Neural crest cell (in vitro differentiated cells): Measurements from ENCODE around the gene B4GALT2. TPM values are rescaled to one million over a fixed set of nuclear protein-coding genes. Genes with fewer than 3 reads are reported as not detected.
A peak's percentile ranks its signal among the peaks of the same experiment; 100 is the strongest.

Experiments used
- DNase-seq: peaks from one replicate; pipeline ENCODE4 v3.0.0; 2021; ENCODE audit warnings: low read depth, mixed read lengths, low spot score
- H3K27ac Mint-ChIP-seq: one replicate; pipeline ENCODE4 v1.8.0; 2021; ENCODE audit warnings: mild to moderate bottlenecking, mixed read lengths; ENCODE audit not compliant: unreplicated experiment
- H3K27me3 Mint-ChIP-seq: 2 replicates; pipeline ENCODE4 v1.8.0; 2021; ENCODE audit warnings: low read depth, mild to moderate bottlenecking, mixed read lengths
- H3K36me3 Mint-ChIP-seq: 2 replicates; pipeline ENCODE4 v1.8.0; 2021; ENCODE audit warnings: low read depth, mild to moderate bottlenecking, mixed read lengths
- H3K4me1 Mint-ChIP-seq: 2 replicates; pipeline ENCODE4 v1.8.0; 2021; ENCODE audit warnings: mixed read lengths
- H3K4me3 Mint-ChIP-seq: one replicate; pipeline ENCODE4 v1.8.0; 2021; ENCODE audit warnings: mild to moderate bottlenecking, mixed read lengths
- H3K9me3 Mint-ChIP-seq: 2 replicates; pipeline ENCODE4 v1.8.0; 2021; ENCODE audit warnings: mixed read lengths
- total RNA-seq: library from RNA; stranded (reverse); gene quantifications from 2 replicates; pipeline ENCODE4 v1.2.1, GENCODE V29; 2021
- TF ChIP-seq, protein P1 (sequence below): fragments of 200-600 bp; sonication (generic); conservative IDR thresholded peaks from 2 replicates; pipeline ENCODE4 v1.5.0; 2021; ENCODE audit warnings: antibody characterized with exemption, mild to moderate bottlenecking

B4GALT2 gene
- total RNA-seq, 1 donor from 2014 or later: 88.7 TPM

DNA sequence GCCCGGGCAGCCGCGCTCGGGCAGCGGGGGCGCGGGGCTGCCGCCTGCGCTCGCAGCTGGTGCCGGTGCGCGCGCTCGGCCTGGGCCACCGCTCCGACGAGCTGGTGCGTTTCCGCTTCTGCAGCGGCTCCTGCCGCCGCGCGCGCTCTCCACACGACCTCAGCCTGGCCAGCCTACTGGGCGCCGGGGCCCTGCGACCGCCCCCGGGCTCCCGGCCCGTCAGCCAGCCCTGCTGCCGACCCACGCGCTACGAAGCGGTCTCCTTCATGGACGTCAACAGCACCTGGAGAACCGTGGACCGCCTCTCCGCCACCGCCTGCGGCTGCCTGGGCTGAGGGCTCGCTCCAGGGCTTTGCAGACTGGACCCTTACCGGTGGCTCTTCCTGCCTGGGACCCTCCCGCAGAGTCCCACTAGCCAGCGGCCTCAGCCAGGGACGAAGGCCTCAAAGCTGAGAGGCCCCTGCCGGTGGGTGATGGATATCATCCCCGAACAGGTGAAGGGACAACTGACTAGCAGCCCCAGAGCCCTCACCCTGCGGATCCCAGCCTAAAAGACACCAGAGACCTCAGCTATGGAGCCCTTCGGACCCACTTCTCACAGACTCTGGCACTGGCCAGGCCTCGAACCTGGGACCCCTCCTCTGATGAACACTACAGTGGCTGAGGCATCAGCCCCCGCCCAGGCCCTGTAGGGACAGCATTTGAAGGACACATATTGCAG is 42.4 kb upstream of the B4GALT2 start:
- H3K27me3 Mint-ChIP-seq: peaks cover 59% of the 10 kb centered on the region
- peaks cover 16% of the 10 kb centered on the region for H3K4me1 Mint-ChIP-seq
- H3K4me3 Mint-ChIP-seq: peak overlapping the region; percentile 81
- H3K9me3 Mint-ChIP-seq: no peaks in the 10 kb centered on the region
- DNase-seq: peak; percentile 34
- H3K36me3 Mint-ChIP-seq: no peaks in the 10 kb centered on the region
- TF ChIP-seq, protein P1, sequence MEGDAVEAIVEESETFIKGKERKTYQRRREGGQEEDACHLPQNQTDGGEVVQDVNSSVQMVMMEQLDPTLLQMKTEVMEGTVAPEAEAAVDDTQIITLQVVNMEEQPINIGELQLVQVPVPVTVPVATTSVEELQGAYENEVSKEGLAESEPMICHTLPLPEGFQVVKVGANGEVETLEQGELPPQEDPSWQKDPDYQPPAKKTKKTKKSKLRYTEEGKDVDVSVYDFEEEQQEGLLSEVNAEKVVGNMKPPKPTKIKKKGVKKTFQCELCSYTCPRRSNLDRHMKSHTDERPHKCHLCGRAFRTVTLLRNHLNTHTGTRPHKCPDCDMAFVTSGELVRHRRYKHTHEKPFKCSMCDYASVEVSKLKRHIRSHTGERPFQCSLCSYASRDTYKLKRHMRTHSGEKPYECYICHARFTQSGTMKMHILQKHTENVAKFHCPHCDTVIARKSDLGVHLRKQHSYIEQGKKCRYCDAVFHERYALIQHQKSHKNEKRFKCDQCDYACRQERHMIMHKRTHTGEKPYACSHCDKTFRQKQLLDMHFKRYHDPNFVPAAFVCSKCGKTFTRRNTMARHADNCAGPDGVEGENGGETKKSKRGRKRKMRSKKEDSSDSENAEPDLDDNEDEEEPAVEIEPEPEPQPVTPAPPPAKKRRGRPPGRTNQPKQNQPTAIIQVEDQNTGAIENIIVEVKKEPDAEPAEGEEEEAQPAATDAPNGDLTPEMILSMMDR: peak; percentile 42
- no peak overlapping the region for H3K27ac Mint-ChIP-seq

DNA sequence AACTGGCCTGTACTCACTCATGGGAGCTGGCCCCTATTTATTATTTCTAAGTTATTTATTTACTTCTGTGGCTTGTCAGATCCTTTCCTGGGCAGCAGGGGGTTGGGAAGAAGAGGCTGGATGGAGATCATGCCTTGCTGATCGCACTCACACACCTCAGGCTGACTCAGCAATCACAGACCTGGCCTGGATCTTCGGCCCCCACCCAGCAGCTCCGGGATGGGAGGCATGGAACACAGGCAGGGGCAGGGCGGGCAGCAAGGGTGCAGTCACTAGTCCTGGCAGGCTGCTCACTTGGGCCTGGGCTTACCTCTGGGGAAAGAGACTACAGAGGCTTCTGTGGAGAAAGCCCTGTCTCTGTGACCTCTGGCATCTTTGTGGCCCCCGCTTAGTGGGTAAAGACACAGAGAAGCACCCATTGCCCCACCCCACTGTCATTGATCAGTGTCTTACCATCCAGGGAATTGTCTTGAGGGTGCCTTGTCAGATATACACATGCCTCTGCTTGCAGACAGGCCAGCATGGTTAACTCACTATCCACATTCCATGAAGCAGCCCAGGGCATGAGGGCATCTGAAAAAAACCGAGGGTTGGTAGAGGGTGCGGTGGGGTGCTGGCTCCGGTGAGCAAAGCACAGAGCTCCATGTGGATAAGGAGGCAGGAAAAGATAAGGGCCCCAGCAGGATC is 41.7 kb upstream of the B4GALT2 start:
- TF ChIP-seq, protein P1: no peak

DNA sequence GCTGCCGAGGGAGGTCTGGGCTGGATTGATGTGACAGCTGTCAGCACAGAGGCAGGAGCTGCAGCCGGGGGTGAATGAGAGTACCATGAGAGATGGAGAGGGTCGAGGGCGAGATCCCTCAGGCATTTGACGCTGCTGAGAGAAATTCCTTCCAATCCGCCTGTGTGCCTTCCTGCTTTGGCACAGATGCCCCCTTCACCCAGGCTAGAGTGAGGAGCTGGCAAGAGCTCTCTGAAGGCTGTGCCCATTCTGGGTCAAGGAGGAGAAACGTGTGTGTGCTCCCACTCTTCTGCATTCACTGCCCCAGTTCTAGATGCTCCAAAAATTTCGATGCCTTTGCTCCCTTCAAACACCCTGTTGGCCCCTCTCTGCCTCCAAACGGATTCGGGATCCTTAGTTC is 40.6 kb upstream of the B4GALT2 start:
- TF ChIP-seq, protein P1: no peak
- Mint-ChIP-seq H3K27me3 (peaks cover 44% of the 10 kb centered on the region), H3K27ac (peak overlapping the region; percentile 85), H3K4me1 (peaks cover 9% of the 10 kb centered on the region), H3K4me3 (peak overlapping the region; percentile 52), H3K36me3 (no peaks in the 10 kb centered on the region), H3K9me3 (no peaks in the 10 kb centered on the region)
- no peak for DNase-seq

More for the DNA sequence above, 41.7 kb upstream of the B4GALT2 start:
- H3K4me1 Mint-ChIP-seq: peaks cover 16% of the 10 kb centered on the region
- no peak overlapping the region for H3K27ac Mint-ChIP-seq
- no peaks in the 10 kb centered on the region for H3K9me3 Mint-ChIP-seq
- H3K4me3 Mint-ChIP-seq: peak overlapping the region; percentile 81
- H3K36me3 Mint-ChIP-seq: no peaks in the 10 kb centered on the region
- H3K27me3 Mint-ChIP-seq: peaks cover 54% of the 10 kb centered on the region
- DNase-seq: no peak

DNA sequence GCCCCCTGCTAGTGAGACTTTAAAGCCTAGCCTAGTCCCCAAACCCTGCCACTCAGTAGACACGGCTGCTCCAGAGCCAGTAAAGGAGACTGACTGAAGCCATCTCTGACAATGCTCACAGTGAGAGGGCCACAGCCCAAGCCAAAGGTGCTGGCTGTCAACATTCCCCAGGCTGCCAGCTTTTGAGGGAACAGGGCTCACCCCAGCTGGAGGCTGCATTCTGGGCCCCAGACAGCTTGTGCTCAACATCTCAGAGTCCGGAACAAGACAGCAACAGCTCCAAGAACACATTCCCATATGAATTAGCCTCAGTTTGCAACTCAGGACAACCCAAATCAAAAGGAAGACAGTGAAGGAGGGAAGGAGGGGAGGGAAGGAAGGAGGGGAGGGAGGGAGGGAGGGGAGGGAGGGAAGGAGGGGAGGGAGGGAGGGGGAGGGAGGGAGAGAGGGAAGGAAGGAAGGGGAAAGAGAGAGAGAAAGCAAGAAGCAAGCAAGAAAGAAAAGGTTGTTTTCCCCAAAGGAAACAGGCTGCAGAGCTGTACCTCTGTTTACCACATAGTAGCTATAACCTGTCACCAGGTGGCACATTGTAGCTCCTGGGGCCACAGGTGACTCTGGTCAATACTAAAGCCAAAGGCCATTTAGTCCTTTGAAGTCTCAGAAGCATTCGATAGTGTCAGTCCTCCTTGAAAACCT is 40.0 kb upstream of the B4GALT2 start:
- no peak for DNase-seq
- Mint-ChIP-seq H3K27ac (no peak overlapping the region), H3K4me3 (no peak overlapping the region), H3K9me3 (no peaks in the 10 kb centered on the region), H3K4me1 (peaks cover 5% of the 10 kb centered on the region), H3K27me3 (peaks cover 40% of the 10 kb centered on the region), H3K36me3 (no peaks in the 10 kb centered on the region)
- TF ChIP-seq, protein P1: no peak

DNA sequence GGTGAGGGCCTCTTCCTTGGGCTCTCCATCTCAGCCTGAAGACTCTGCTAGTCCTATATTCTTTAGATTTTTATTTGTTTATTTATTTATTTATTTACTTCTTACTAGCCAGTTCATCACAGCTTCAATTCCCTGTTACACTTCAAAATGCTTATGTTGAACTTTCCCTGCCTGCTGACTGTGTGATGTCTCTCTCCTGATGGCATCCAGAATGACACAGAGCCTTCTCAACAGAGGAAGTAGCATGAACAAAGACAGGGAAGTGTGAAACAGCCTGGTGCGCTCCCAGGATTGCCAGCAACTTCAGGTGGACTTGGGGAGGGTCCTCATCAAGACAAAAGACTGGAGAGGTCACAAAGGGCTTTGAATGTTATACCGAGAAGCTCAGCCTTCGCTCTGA is 36.6 kb upstream of the B4GALT2 start:
- no peak overlapping the region for H3K4me3 Mint-ChIP-seq
- H3K4me1 Mint-ChIP-seq: peaks cover 9% of the 10 kb centered on the region
- peaks cover 17% of the 10 kb centered on the region for H3K27me3 Mint-ChIP-seq
- H3K27ac Mint-ChIP-seq: no peak overlapping the region
- TF ChIP-seq, protein P1: no peak
- no peak for DNase-seq
- no peaks in the 10 kb centered on the region for H3K36me3 Mint-ChIP-seq
- H3K9me3 Mint-ChIP-seq: no peaks in the 10 kb centered on the region
